ENCODE results near the gene NLGN1. TPM values are rescaled to one million over a fixed set of nuclear protein-coding genes. Genes with fewer than 3 reads are reported as not detected.

NLGN1 gene
- total and polyA plus RNA-seq, 2 of the 8 experiments (the other 6 are each of a cell fraction or from before 2014, with no cell fraction given), result 7.8 to 14.8 TPM

- Histone ChIP-seq H3K79me2 (ENCODE audit: control insufficient read depth in 1 of 2, insufficient read depth in 2 of 2, low read length in 2 of 2) (no peaks in the 10 kb centered on the region), H3K4me3 (ENCODE audit: extremely low read depth in 1 of 4, insufficient read depth in 2 of 4, low read depth in 3 of 4, low read length in 4 of 4) (no peak overlapping the region), H3K4me1 (replicated peaks in 1 of 4; ENCODE audit: control insufficient read depth in 3 of 4, insufficient read depth in 4 of 4, low read length in 3 of 4) (no peaks in the 10 kb centered on the region), H3K56ac (replicated peaks; ENCODE audit: insufficient read length, low read depth, low read length) (no peak overlapping the region), H3K9me3 (ENCODE audit: insufficient read depth in 2 of 2, low read depth in 1 of 2, low read length in 1 of 2) (no peaks in the 10 kb centered on the region; a peak in 1 of 4 replicates), H3K27ac (ENCODE audit: low read depth, low read length) (no peak overlapping the region), H2AK5ac (ENCODE audit: low read depth, low read length) (no peak overlapping the region), H2BK15ac (ENCODE audit: low read length) (no peak overlapping the region), H2BK20ac (ENCODE audit: low read length) (no peak overlapping the region), H3K4ac (replicated peaks; ENCODE audit: insufficient read length, low read depth, low read length) (no peak overlapping the region), H3K23ac (ENCODE audit: insufficient read length) (no peak overlapping the region), H4K20me1 (replicated peaks in 1 of 2; ENCODE audit: control insufficient read depth in 1 of 2, insufficient read depth in 2 of 2, low read length in 2 of 2) (no peaks in the 10 kb centered on the region), H2AFZ (ENCODE audit: low read length) (no peak overlapping the region), H3K4me2 (ENCODE audit: insufficient read depth in 1 of 2, low read depth in 2 of 2, low read length in 2 of 2) (no peak overlapping the region), H3K14ac (ENCODE audit: insufficient read length) (no peak overlapping the region), H3K23me2 (ENCODE audit: low read depth, low read length) (no peaks in the 10 kb centered on the region), H3K18ac (ENCODE audit: extremely low read depth, low read length) (no peak overlapping the region), H2BK12ac (ENCODE audit: low read depth, low read length) (no peak overlapping the region), H4K8ac (ENCODE audit: extremely low read depth, insufficient read depth, low read length) (no peak overlapping the region), H3K36me3 (ENCODE audit: control insufficient read depth in 2 of 4, insufficient read depth in 4 of 4, low read length in 3 of 4) (no peaks in the 10 kb centered on the region), H3K27me3 (replicated peaks in 1 of 4; ENCODE audit: control insufficient read depth in 3 of 4, extremely low read depth in 1 of 4, insufficient read depth in 3 of 4, low read length in 3 of 4) (no peaks in the 10 kb centered on the region), H2BK5ac (ENCODE audit: low read depth, low read length) (no peak overlapping the region), H3K9ac (replicated peaks in 1 of 4; ENCODE audit: extremely low read depth in 1 of 4, low read depth in 3 of 4, low read length in 3 of 4) (no peak overlapping the region), H3K79me1 (ENCODE audit: low read depth, low read length) (no peaks in the 10 kb centered on the region), H4K5ac (ENCODE audit: insufficient read length, low read depth, low read length) (no peak overlapping the region), H4K91ac (replicated peaks; ENCODE audit: insufficient read length, low read length) (no peak overlapping the region), H2BK120ac (replicated peaks; ENCODE audit: low read depth, low read length) (no peak overlapping the region)
- TF ChIP-seq CREB1 (IDR thresholded peaks at IDR 0.05) (no peak), CTBP2 (IDR thresholded peaks at IDR 0.05; ENCODE audit: borderline replicate concordance, insufficient read depth, insufficient read length, low read length) (no peak), ASH2L (IDR thresholded peaks at IDR 0.05; ENCODE audit: low read length) (no peak), CBX8 (IDR thresholded peaks at IDR 0.05; ENCODE audit: borderline replicate concordance, low read depth, low read length) (no peak), RFX5 (IDR thresholded peaks at IDR 0.05; ENCODE audit: borderline replicate concordance, low read depth, low read length) (no peak), POU5F1 (IDR thresholded peaks at IDR 0.05; ENCODE audit: low read depth, low read length) (no peak)
- ChIA-PET POLR2A (ENCODE audit: partially characterized antibody) (interaction anchor here (1.5 to 1.6 kb wide), 2 partner anchors 10 to 11 kb away, joined by 3 to 5 read pairs; no protein-coding TSS in a partner anchor), CTCF (ENCODE audit: partially characterized antibody) (no interaction called here)
- DNase-seq (ENCODE audit: low read depth in 1 of 2, low spot score in 2 of 2), result no peak
- WGBS, 2 experiments (ENCODE audit: extremely low coverage in 1 of 2, insufficient coverage in 1 of 2, insufficient read length in 1 of 2, insufficient replicate concordance in 2 of 2, low coverage in 1 of 2, low lambda C conversion rate in 2 of 2, missing lambda C conversion rate in 1 of 2), result 95% methylated on average over 10 of the region's 10 CpGs; no CpG with 5 or more reads in 1 of the 2 experiments
- FAIRE-seq, result no peak
Measured at GRCh38 chr3:174242311-174243041, 844.9 kb downstream of the NLGN1 start.
